Measurements from ENCODE around the gene MACROD2.

Gene MACROD2

DNA sequence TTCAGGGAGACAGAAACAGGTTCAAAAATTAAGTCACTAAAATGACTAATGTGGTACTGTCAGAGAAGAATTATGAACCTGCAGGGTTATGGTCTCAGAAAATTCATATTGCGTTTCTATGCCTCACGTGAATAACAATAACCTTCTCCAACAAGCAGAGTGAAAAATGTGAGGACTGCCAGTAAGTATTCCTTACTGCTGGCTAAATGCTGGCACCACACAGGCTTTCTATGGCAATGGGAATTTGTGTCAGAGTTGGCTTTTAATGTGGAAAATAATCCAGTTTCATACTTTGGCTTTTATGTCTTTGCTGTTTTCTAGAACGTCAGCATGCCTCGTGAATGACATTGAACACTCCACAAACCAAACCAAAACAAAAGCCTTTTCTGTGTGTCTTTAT lies 1922.0 kb downstream of the MACROD2 start:
- DNase-seq = no peak

DNA sequence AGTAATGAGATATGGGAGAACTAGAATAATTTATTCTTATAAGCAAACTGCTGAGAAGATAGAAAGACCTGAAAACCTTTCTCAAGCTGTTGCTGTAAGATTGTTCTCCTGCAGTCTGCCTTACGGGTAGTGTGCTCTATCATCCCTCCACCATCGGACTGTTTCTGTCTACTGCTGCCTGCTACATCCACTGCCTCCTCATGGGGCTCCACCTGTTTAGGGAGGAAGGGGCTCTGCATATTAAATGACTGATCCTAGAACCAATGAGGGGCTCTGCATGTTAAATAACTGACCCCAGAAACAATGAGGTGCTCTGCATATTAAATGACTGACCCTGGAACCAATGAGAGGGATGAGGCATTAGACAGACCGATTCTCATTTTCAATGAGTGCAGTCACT lies 1923.3 kb downstream of the MACROD2 start:
- DNase-seq = no peak

GRCh38 chr20:15919118-15919517 lies 1923.8 kb downstream of the MACROD2 start:
- no peak for DNase-seq

DNA sequence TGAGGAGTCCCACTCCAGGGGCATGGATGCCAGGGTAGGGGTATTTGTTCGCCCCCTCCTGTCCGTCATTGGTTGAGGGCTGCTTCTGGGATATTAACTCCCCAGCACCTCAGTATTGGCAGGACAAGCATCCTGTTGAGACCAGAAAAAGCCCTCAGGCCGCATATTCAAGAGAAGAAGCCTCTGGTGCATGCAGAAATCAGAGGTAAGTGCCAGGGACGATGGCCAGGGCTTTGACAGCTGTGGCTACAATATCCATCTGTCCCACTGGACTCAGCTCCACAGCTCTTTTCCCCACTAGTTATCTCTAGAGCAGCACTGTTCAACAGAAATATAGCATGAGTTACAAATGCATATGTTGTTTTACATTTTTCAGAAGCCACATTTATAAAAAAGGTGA lies 1926.6 kb downstream of the MACROD2 start:
- DNase-seq = no peak

- no peak for DNase-seq
Observed at GRCh38 chr20:15922556-15922955, 1927.2 kb downstream of the MACROD2 start.

- no peak for DNase-seq
Observed at GRCh38 chr20:15923030-15923776, 1927.9 kb downstream of the MACROD2 start.

GRCh38 chr20:15924556-15924955 lies 1929.2 kb downstream of the MACROD2 start:
- DNase-seq = no peak

DNA sequence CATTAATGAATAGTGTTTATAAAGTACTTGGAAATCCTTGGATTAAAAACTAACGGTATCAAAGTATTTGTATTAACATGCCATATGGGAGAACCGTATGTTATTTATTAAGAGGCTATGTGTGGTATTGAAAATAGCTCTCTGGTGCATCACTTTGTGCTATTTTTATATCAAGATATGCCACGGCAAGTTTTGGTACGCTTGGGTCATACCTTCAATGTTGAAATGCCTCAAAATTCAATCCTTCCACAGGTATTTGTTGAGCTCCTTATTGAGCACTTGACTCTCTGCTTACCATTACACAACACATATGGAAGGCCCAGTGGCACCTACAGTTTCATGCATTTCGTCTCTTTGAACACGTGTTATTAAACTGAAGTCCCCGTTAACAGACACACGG lies 1930.1 kb downstream of the MACROD2 start:
- DNase-seq = no peak

GRCh38 chr20:15927893-15928650 lies 1932.8 kb downstream of the MACROD2 start:
- DNase-seq = no peak

DNA sequence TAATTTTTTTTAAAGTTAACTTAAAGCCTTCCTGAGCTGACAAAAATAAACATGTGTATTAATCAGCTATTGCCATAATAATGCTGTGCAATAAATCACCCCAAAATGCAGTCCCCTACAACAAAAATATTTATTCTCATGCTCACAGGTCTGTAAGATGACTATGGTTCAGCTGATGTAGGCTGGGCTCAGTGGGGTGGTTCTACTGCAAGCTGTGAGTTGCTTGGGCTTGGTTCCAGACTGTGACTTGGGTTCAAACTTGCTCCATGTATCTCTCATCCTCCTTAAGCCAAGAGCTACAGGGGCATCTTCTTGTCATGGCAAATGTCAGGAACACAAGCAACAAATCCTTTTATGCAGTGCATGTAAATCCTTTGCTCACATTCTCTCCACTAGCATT lies 1933.6 kb downstream of the MACROD2 start:
- DNase-seq = no peak

DNA sequence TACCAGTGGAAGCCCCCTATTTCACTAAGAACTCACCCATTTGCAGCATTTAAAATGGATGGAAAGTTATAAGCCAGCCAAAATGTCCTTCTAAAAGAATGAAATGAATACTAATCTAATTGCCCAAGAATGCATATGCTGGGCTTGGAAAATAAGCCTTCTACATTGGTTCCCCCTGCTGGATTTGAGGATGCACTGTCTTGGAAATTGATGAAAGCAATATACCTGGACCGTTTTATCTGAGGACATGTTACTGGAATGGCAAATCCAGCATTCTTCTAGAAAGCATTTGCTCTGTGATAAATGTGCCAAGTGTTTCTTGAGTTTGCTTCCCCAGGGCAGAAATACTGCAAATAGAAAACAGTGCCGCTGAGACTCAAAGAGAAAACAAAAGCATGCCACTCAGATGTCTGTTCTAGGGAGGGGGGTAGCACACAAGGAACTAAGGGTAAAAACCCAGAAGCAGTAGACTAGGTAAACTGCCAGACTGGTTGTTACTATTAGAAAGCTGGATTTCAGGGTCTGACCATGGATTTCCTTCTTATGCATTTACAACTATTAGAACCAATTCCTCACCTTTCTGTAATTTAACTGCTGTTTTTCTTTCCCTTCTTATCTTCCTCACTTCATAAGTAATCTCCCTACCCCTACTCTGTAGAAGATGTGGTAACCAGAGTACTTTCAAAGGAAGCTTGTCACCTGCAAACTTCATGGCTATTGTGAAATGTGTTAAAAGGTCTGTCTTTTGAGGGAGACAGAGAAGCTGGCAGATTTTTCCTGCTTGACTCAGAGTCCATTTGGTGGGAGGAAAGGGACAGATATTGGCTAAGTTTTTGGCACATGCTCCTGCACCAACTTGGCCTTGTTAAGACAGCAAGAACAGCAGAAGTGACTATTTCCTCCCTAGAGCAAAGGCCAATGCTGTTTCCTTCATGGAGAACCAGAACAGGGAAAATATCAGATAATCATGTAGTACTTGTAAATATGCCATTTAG lies 1935.3 kb downstream of the MACROD2 start:
- no peak for DNase-seq

GRCh38 chr20:15931897-15932296 lies 1936.6 kb downstream of the MACROD2 start:
- DNase-seq = no peak

- no peak for DNase-seq
Observed at GRCh38 chr20:15937179-15937578, 1941.9 kb downstream of the MACROD2 start.

GRCh38 chr20:15938847-15939246 lies 1943.5 kb downstream of the MACROD2 start:
- no peak for DNase-seq

DNA sequence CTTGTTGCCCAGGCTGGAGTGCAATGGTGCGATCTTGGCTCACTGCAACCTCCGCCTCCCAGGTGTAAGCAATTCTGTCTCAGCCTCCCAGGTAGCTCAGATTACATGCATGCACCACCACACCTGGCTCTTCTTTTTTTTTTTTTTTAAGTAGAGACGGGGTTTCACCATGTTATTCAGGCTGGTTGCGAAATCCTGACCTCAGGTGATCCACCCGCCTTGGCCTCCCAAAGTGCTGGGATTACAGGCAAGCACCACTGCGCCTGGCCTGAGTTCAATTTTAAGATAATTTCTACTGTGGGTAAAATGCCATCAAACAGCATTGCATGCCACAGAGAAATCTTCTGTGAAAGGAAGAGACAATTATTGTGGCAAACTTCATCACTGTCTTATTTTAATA lies 1944.8 kb downstream of the MACROD2 start:
- DNase-seq = no peak

DNA sequence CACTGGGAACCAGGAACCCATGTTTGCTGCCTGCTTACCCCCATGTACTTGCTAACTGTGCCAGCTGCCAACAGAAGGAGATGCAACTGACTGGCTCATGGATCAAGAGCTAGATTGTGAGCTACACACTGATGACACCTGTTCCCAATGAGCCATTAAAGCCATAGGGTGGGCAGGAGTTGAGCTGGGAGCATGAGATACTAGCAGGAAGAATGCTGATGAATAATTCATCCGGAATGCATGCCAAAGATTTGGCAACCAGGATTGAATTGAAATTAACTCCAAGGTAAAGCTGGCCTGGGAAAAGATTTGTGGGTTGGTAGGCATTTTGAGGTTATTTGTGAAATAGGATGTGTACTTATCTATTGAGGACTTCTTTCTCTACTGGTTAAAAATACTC lies 1946.8 kb downstream of the MACROD2 start:
- no peak for DNase-seq

DNA sequence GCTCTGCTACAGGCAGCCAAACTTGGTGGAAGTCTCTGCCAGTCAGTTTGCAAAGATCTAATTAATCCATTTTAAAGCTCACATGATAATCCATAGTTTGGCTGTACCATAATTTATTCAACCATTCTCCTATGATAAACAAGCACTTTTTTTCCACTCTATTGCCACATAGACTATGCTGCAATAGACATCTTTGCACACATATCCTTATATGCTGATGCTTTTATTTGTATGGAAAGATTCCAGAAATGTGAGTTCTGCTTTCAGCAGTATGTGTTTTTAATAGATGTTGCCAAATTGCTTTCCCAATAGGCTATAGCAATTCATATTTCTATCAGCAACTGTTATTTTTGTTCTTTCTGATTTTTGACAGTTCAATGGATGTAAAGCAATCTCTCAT lies 1950.0 kb downstream of the MACROD2 start:
- no peak for DNase-seq

DNA sequence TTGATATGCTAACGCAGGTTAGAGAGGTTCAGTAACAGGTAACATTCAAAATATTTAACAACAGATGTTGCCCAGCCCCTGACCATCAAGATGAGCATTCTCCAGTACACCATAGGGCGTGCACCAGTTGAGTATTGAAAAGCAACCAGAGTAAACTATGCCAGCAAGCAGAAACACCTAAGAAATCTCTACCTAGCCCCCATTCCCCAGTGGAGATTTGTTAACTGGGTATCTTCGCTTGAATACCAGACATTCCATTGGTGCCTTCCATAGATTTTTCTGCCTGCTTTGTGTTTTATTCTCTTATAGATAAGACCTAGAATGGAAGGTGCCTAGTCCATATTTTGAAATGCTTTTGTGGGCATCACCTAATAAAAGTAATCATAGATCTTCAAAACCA lies 1954.1 kb downstream of the MACROD2 start:
- no peak for DNase-seq

- no peak for DNase-seq
Observed at GRCh38 chr20:15951658-15952057, 1956.3 kb downstream of the MACROD2 start.

DNA sequence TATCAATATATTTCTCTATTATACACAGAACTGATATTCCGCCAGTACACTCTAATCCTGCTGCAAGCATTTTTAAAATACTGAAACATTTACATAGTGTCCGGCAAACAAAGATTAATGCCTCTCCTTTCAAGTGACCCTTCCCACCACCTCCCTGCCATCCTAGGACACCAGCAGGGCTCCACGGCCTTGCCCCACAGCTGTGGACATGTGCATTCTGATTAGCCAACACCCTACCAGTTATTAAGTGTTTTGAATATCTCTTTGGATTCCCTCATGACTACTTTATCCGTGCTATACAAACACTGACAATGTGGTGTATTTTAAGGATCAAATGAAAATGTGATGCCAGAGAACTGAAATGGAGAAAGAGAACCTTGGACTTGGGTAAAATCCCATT lies 1962.8 kb downstream of the MACROD2 start:
- no peak for DNase-seq

GRCh38 chr20:15965165-15965564 lies 1969.8 kb downstream of the MACROD2 start:
- no peak for DNase-seq

- DNase-seq = no peak
Observed at GRCh38 chr20:15967334-15967733, 1972.0 kb downstream of the MACROD2 start.

- DNase-seq = no peak
Observed at GRCh38 chr20:15976047-15976736, 1980.9 kb downstream of the MACROD2 start.
